ENCODE data around the gene ELAVL3. TPM values are rescaled to one million over a fixed set of nuclear protein-coding genes. Genes with fewer than 3 reads are reported as not detected.

The ELAVL3 gene
- total and polyA plus RNA-seq, 2 of the 8 experiments (the other 6 are each of a cell fraction or from before 2014, with no cell fraction given), result 0.80 to 1.0 TPM

DNA sequence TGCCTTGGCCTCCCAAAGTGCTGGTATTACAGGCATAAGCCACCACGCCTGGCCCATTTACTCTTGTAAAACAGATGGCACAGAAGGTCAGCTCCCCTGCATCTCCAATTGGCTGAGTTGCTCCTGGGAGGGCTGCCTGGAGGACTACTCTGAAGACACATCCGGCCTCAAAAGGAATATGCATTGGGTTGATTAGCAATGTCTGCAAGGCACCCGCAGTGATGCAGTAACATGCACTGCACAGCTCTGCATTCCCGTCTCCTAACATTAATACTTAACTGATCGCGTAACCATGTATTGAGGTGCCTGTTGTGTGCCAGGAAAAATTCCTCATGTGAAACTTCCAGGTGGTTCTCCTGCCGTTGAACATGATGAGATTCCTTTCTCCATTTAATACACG is 5.0 kb downstream of the ELAVL3 start:
- H2BK12ac ChIP-seq (ENCODE audit: low read depth, low read length), result no peak overlapping the region
- TF ChIP-seq RFX5 (IDR thresholded peaks at IDR 0.05; ENCODE audit: borderline replicate concordance, low read depth, low read length) (no peak), CHD2 (IDR thresholded peaks at IDR 0.05; ENCODE audit: low read length) (no peak), SP4 (IDR thresholded peaks at IDR 0.05; ENCODE audit: low read length) (no peak), HDAC6 (IDR thresholded peaks at IDR 0.05; ENCODE audit: low read depth, low read length) (no peak), BACH1 (IDR thresholded peaks at IDR 0.05; ENCODE audit: low read length) (no peak), RNF2 (IDR thresholded peaks at IDR 0.05; ENCODE audit: borderline replicate concordance, low read depth, low read length, missing control alignments, poor library complexity, severe bottlenecking) (no peak), TCF12 (IDR thresholded peaks at IDR 0.05; ENCODE audit: low read depth, low read length) (no peak), GTF2F1 (IDR thresholded peaks at IDR 0.05; ENCODE audit: borderline replicate concordance, low read depth, low read length) (no peak), ZNF274 (IDR thresholded peaks at IDR 0.05; ENCODE audit: borderline replicate concordance, extremely low read depth, low read length) (no peak)
- TF ChIP-seq, protein P1, sequence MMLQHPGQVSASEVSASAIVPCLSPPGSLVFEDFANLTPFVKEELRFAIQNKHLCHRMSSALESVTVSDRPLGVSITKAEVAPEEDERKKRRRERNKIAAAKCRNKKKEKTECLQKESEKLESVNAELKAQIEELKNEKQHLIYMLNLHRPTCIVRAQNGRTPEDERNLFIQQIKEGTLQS (IDR thresholded peaks at IDR 0.05; ENCODE audit: insufficient read depth, low read depth, low read length), result no peak
- TF ChIP-seq, protein P2, sequence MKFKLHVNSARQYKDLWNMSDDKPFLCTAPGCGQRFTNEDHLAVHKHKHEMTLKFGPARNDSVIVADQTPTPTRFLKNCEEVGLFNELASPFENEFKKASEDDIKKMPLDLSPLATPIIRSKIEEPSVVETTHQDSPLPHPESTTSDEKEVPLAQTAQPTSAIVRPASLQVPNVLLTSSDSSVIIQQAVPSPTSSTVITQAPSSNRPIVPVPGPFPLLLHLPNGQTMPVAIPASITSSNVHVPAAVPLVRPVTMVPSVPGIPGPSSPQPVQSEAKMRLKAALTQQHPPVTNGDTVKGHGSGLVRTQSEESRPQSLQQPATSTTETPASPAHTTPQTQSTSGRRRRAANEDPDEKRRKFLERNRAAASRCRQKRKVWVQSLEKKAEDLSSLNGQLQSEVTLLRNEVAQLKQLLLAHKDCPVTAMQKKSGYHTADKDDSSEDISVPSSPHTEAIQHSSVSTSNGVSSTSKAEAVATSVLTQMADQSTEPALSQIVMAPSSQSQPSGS (IDR thresholded peaks at IDR 0.05; ENCODE audit: low read length), result no peak

More for the DNA sequence above, 5.0 kb downstream of the ELAVL3 start:
- CTCF ChIA-PET (ENCODE audit: partially characterized antibody), result interaction anchor here (1.2 kb wide), 1 partner anchor 28 kb away, joined by 4 read pairs; no protein-coding TSS in a partner anchor
- Histone ChIP-seq H3K14ac (ENCODE audit: insufficient read length) (no peak overlapping the region), H3K23me2 (ENCODE audit: low read depth, low read length) (peaks cover 7% of the 10 kb centered on the region; the same call in 1 of the 2 replicates), H3K79me1 (ENCODE audit: low read depth, low read length) (no peaks in the 10 kb centered on the region), H2BK120ac (replicated peaks; ENCODE audit: low read depth, low read length) (no peak overlapping the region), H3K18ac (ENCODE audit: extremely low read depth, low read length) (no peak overlapping the region), H4K5ac (ENCODE audit: insufficient read length, low read depth, low read length) (no peak overlapping the region), H3K4me2 (ENCODE audit: insufficient read depth in 1 of 2, low read depth in 2 of 2, low read length in 2 of 2) (no peak overlapping the region), H4K91ac (replicated peaks; ENCODE audit: insufficient read length, low read length) (no peak overlapping the region), H3K56ac (replicated peaks; ENCODE audit: insufficient read length, low read depth, low read length) (no peak overlapping the region), H2BK20ac (ENCODE audit: low read length) (no peak overlapping the region), H2BK5ac (ENCODE audit: low read depth, low read length) (no peak overlapping the region), H3K9ac (replicated peaks in 1 of 4; ENCODE audit: extremely low read depth in 1 of 4, low read depth in 3 of 4, low read length in 3 of 4) (no peak overlapping the region), H3K4me3 (ENCODE audit: extremely low read depth in 1 of 4, insufficient read depth in 2 of 4, low read depth in 3 of 4, low read length in 4 of 4) (no peak overlapping the region), H3K4me1 (replicated peaks in 1 of 4; ENCODE audit: control insufficient read depth in 3 of 4, insufficient read depth in 4 of 4, low read length in 3 of 4) (peaks cover 0 to 4% (median 0%) of the 10 kb centered on the region in 4 experiments; a peak in 2 of 7 replicates), H3K9me3 (ENCODE audit: insufficient read depth in 2 of 2, low read depth in 1 of 2, low read length in 1 of 2) (no peaks in the 10 kb centered on the region; a peak in 1 of 4 replicates), H3K27me3 (replicated peaks in 1 of 4; ENCODE audit: control insufficient read depth in 3 of 4, extremely low read depth in 1 of 4, insufficient read depth in 3 of 4, low read length in 3 of 4) (peaks cover 11 to 13% (median 12%) of the 10 kb centered on the region in 4 experiments), H4K8ac (ENCODE audit: extremely low read depth, insufficient read depth, low read length) (no peak overlapping the region), H2AK5ac (ENCODE audit: low read depth, low read length) (no peak overlapping the region), H4K20me1 (replicated peaks in 1 of 2; ENCODE audit: control insufficient read depth in 1 of 2, insufficient read depth in 2 of 2, low read length in 2 of 2) (no peaks in the 10 kb centered on the region), H2BK15ac (ENCODE audit: low read length) (0 out of 2 replicates have a peak overlapping the region, but pooled peaks have one; percentile 53), H3K36me3 (ENCODE audit: control insufficient read depth in 2 of 4, insufficient read depth in 4 of 4, low read length in 3 of 4) (no peaks in the 10 kb centered on the region), H3K4ac (replicated peaks; ENCODE audit: insufficient read length, low read depth, low read length) (no peak overlapping the region), H2AFZ (ENCODE audit: low read length) (no peak overlapping the region), H3K27ac (ENCODE audit: low read depth, low read length) (no peak overlapping the region), H3K79me2 (ENCODE audit: control insufficient read depth in 1 of 2, insufficient read depth in 2 of 2, low read length in 2 of 2) (no peaks in the 10 kb centered on the region), H3K23ac (ENCODE audit: insufficient read length) (no peak overlapping the region)
- 88% methylated on average over 8 of the region's 8 CpGs; no CpG with 5 or more reads in 1 of the 2 experiments for WGBS, 2 experiments (ENCODE audit: extremely low coverage in 1 of 2, insufficient coverage in 1 of 2, insufficient read length in 1 of 2, insufficient replicate concordance in 2 of 2, low coverage in 1 of 2, low lambda C conversion rate in 2 of 2, missing lambda C conversion rate in 1 of 2)
- no peak for DNase-seq (ENCODE audit: low read depth in 1 of 2, low spot score in 2 of 2)
- no peak for FAIRE-seq
- POLR2A ChIA-PET (ENCODE audit: partially characterized antibody), result no interaction called here
